A549 (cell line): ENCODE measurements around the gene EPS8L3. TPM values are rescaled to one million over a fixed set of nuclear protein-coding genes. Genes with fewer than 3 reads are reported as not detected.

Experiments used
- ATAC-seq, 2 experiments: fragments of 200-7000 bp in 1 of 2; fragments of >200 bp in 1 of 2; cut with Nextera tagmentation in 1 of 2; cut with Tn5 transposase in 1 of 2; 3 replicates each; pipeline versions ENCODE4 v1.8.0 to v1.9.1; 2018 to 2020; ENCODE audit warnings: mild to moderate bottlenecking in 1 of 2, moderate library complexity in 1 of 2
- CTCF ChIA-PET: fragments of 300-600 bp; sonication (Branson Sonifier 250); formaldehyde crosslinking; extraction: SDS; loops from one replicate; lab custom pipeline; 2021; ENCODE audit warnings: antibody characterized with exemption, inconsistent platforms; lab: Yijun Ruan, JAX
- POLR2A ChIA-PET: fragments of 350-600 bp; formaldehyde crosslinking; extraction: SDS; loops from one replicate; lab custom pipeline; 2021; ENCODE audit warnings: antibody characterized with exemption, inconsistent platforms; lab: Yijun Ruan, JAX
- DNase-seq, 2 experiments: peaks; one replicate each; pipeline versions ENCODE4 v3.0.0 to v3.0.0-alpha.2; 2011 to 2016; ENCODE audit warnings: low read depth in 1 of 2, low spot score in 1 of 2
- FAIRE-seq: peaks from 2 replicates; lab custom pipeline; 2011; peaks lifted over from hg19 to GRCh38; lab: Jason Lieb, UNC
- H3K27ac ChIP-seq, 2 experiments: fragments of >200 bp; sonication (Bioruptor Twin); formaldehyde crosslinking; 3 replicates each; pipeline ENCODE4 v1.5.1; 2016 to 2017
- H3K4me1 ChIP-seq: fragments of >200 bp; sonication (Bioruptor Twin); formaldehyde crosslinking; 3 replicates; pipeline ENCODE4 v1.6.1; 2016
- H3K4me2 ChIP-seq: fragments of >200 bp; sonication (Bioruptor Twin); formaldehyde crosslinking; 3 replicates; pipeline ENCODE4 v1.6.1; 2016
- H3K4me3 ChIP-seq: fragments of >200 bp; sonication (Bioruptor Twin); formaldehyde crosslinking; 3 replicates; pipeline ENCODE4 v1.5.1; 2016
- H3K9me3 ChIP-seq: fragments of >200 bp; sonication (Bioruptor Twin); formaldehyde crosslinking; 3 replicates; pipeline ENCODE4 v1.6.1; 2016
- CBX2 ChIP-seq: fragments of 200-600 bp; sonication (generic); IDR thresholded peaks from 2 replicates; pipeline ENCODE4 v1.6.1; 2016; ENCODE audit warnings: low read depth, mild to moderate bottlenecking, borderline replicate concordance
- CBX8 ChIP-seq: fragments of 200-600 bp; sonication (generic); IDR thresholded peaks from 2 replicates; pipeline ENCODE4 v1.6.1; 2016
- CEBPB ChIP-seq, 2 experiments: fragments of >200 bp in 1 of 2; sonication (Bioruptor Twin) in 1 of 2; formaldehyde crosslinking in 1 of 2; IDR thresholded peaks; 2 replicates each; pipeline ENCODE4 v1.6.1; 2012 to 2016
- FOSB ChIP-seq: fragments of 250-450 bp; sonication (Bioruptor Pico); IDR thresholded peaks from 2 replicates; pipeline ENCODE4 v1.5.0; 2020; ENCODE audit warnings: mild to moderate bottlenecking, moderate library complexity
- GATA3 ChIP-seq: IDR thresholded peaks from 2 replicates; pipeline ENCODE4 v1.6.1; 2012; ENCODE audit warnings: borderline replicate concordance
- HEYL ChIP-seq: fragments of 250-450 bp; sonication (Bioruptor Pico); IDR thresholded peaks from 2 replicates; pipeline ENCODE4 v1.8.0; 2021; ENCODE audit warnings: mild to moderate bottlenecking, moderate library complexity
- HMGXB4 ChIP-seq: fragments of 250-450 bp; sonication (Bioruptor Pico); IDR thresholded peaks from 2 replicates; pipeline ENCODE4 v1.5.0; 2021; ENCODE audit warnings: mild to moderate bottlenecking, moderate library complexity, borderline replicate concordance
- HOXA7 ChIP-seq: fragments of 250-450 bp; sonication (Bioruptor Pico); IDR thresholded peaks from 2 replicates; pipeline ENCODE4 v1.5.0; 2020; ENCODE audit warnings: mild to moderate bottlenecking, moderate library complexity
- JUNB ChIP-seq: fragments of >200 bp; sonication (Bioruptor Twin); formaldehyde crosslinking; IDR thresholded peaks from 2 replicates; pipeline ENCODE4 v1.6.1; 2016
- KDM1A ChIP-seq: fragments of 200-600 bp; sonication (generic); IDR thresholded peaks from 2 replicates; pipeline ENCODE4 v1.6.1; 2016; ENCODE audit warnings: low read depth, mild to moderate bottlenecking
- MAFK ChIP-seq: fragments of 450-650 bp; IDR thresholded peaks from 2 replicates; pipeline ENCODE4 v1.6.1; 2014; ENCODE audit not compliant: partially characterized antibody
- MAX ChIP-seq: IDR thresholded peaks from 2 replicates; pipeline ENCODE4 v1.6.1; 2012
- MAZ ChIP-seq: fragments of 150-350 bp; IDR thresholded peaks from 2 replicates; pipeline ENCODE4 v1.6.1; 2014; ENCODE audit warnings: antibody characterized with exemption, low read depth, low read length, borderline replicate concordance
- NFE2L2 ChIP-seq: fragments of 150-350 bp; conservative IDR thresholded peaks from 2 replicates; pipeline ENCODE4 v1.6.1; 2014; ENCODE audit warnings: low read length
- NR3C1 ChIP-seq: fragments of >200 bp; sonication (Bioruptor Twin); formaldehyde crosslinking; IDR thresholded peaks from 3 replicates; pipeline ENCODE4 v1.6.1; 2017
- PHF8 ChIP-seq: fragments of 200-600 bp; sonication (generic); IDR thresholded peaks from 2 replicates; pipeline ENCODE4 v1.6.1; 2016; ENCODE audit warnings: low read depth, mild to moderate bottlenecking, antibody characterized with exemption, moderate library complexity, borderline replicate concordance
- POLR2AphosphoS2 ChIP-seq: conservative IDR thresholded peaks from 2 replicates; pipeline ENCODE4 v1.6.1; 2012; ENCODE audit warnings: low read length, improper control_type of control experiment, inconsistent platforms
- RARB ChIP-seq: fragments of 250-450 bp; sonication (Bioruptor Pico); IDR thresholded peaks from 2 replicates; pipeline ENCODE4 v1.8.0; 2021; ENCODE audit warnings: mild to moderate bottlenecking, moderate library complexity
- SREBF2 ChIP-seq: fragments of 450-650 bp; IDR thresholded peaks from 2 replicates; pipeline ENCODE4 v1.6.1; 2014; ENCODE audit warnings: mild to moderate bottlenecking, moderate library complexity
- TFCP2L1 ChIP-seq: fragments of 250-450 bp; sonication (Bioruptor Pico); IDR thresholded peaks from 2 replicates; pipeline ENCODE4 v1.5.0; 2021; ENCODE audit warnings: mild to moderate bottlenecking
- ZC3H11A ChIP-seq: fragments of 450-650 bp; IDR thresholded peaks from 2 replicates; pipeline ENCODE4 v1.6.1; 2014; ENCODE audit warnings: antibody characterized with exemption, mild to moderate bottlenecking
- WGBS: methylation state at CpG from one replicate; pipeline ENCODE4 v1.1.6; 2017; ENCODE audit errors: missing lambda C conversion rate; 5-methylcytosine and 5-hydroxymethylcytosine counted together
- polyA plus RNA-seq, 4 experiments: library from polyadenylated mRNA; depleted of rRNA in 3 of 4; stranded (reverse); fragments of >200 nt; fragmentation: RNase III in 1 of 4; extraction: RNeasy Plus Mini Kit Qiagen cat#74134 plus additional on column Dnase treatment in 1 of 4; gene quantifications; 2 replicates in 3 of 4; 3 replicates in 1 of 4; pipeline ENCODE4 v1.2.3, GENCODE V29; 2011 to 2017
- TF ChIP-seq, protein P1 (sequence below): fragments of 450-650 bp; IDR thresholded peaks from 2 replicates; pipeline ENCODE4 v1.6.1; 2014; ENCODE audit warnings: antibody characterized with exemption

EPS8L3 gene
- polyA plus RNA-seq, 2 of the 4 experiments (the other 2 are of a cell fraction) = 3.3 to 5.1 TPM

DNA sequence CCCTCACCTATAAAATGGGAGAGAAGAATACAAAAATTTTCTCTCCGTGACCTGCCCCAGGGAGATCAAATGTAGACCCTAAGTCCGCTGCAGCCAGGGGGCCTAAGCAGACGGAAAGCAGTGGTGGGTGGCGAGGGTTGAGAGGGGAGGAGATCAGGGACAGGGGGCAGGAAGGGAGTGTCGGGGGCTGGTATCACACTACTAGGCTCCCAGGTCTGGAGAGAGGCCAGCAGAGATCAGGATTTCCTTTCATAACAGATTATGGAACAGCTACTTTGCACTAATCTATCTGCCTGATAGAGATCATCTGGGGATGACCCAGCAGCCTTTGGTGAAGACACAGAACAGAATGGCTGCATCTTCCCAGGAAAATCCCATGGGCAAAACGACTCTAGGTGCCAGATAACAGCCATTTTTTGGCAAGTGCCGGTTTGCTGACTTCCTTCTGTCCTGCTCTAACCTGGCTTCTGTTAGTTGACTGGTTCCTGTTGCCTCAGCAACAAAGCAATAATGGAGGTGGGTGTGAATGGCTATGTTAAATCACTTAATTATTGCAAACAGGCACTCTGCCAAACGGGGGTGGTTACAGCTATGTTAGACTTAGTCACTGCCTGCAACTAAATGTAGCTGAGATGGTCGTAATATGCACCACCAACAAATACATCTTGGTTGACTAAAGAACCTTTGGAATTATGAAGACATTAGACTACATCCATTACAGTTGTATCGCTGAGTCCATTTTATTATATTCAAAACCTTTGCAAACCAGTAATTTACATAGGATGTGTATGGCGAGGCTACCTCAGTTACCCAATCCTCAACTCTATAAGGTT lies 30.0 kb upstream of the EPS8L3 start:
- WGBS = 82% methylated on average over 10 of the region's 11 CpGs
- POLR2A ChIA-PET = interaction anchor here (1.9 kb wide), 2 partner anchors 187 to 191 kb away, joined by 5 to 14 read pairs; partner anchors contain the start of gene AHCYL1
- H3K9me3 ChIP-seq = no peaks in the 10 kb centered on the region
- peak overlapping the region; percentile 98 for H3K27ac ChIP-seq
- H3K4me3 ChIP-seq = no peak overlapping the region
- no peak for FAIRE-seq
- TF ChIP-seq ZC3H11A = no peak
- TF ChIP-seq HEYL (CRISPR knock-in tag) = no peak
- no peak for TF ChIP-seq POLR2AphosphoS2
- TF ChIP-seq GATA3 = no peak
- no peak for TF ChIP-seq HMGXB4 (CRISPR knock-in tag)
- no peak for TF ChIP-seq PHF8
- no peak for TF ChIP-seq HOXA7 (CRISPR knock-in tag)
- no peak for TF ChIP-seq TFCP2L1 (CRISPR knock-in tag)
- TF ChIP-seq FOSB = no peak
- TF ChIP-seq MAX = no peak
- TF ChIP-seq SREBF2 = no peak
- TF ChIP-seq CBX8 = no peak
- no peak for TF ChIP-seq MAZ
- no peak for TF ChIP-seq MAFK
- no peak for TF ChIP-seq NFE2L2
- no peak for TF ChIP-seq JUNB
- no peak for TF ChIP-seq RARB (CRISPR knock-in tag)
- TF ChIP-seq CBX2 = no peak
- TF ChIP-seq, protein P1, sequence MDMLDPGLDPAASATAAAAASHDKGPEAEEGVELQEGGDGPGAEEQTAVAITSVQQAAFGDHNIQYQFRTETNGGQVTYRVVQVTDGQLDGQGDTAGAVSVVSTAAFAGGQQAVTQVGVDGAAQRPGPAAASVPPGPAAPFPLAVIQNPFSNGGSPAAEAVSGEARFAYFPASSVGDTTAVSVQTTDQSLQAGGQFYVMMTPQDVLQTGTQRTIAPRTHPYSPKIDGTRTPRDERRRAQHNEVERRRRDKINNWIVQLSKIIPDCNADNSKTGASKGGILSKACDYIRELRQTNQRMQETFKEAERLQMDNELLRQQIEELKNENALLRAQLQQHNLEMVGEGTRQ = no peak
- no peak for TF ChIP-seq NR3C1
- TF ChIP-seq, all 56 proteins: peak for 0
- Histone ChIP-seq H3K4me2 (peak overlapping the region; percentile 86; the same call in 2 of the 3 replicates), H3K4me1 (peaks cover 64% of the 10 kb centered on the region)
- DNase-seq (no peak), ATAC-seq (no peak)
- CTCF ChIA-PET = interaction anchor here (1.4 to 28.1 kb wide), 5 partner anchors 8 to 187 kb away, joined by 4 to 969 read pairs (median 26); partner anchors contain the start of gene AHCYL1

DNA sequence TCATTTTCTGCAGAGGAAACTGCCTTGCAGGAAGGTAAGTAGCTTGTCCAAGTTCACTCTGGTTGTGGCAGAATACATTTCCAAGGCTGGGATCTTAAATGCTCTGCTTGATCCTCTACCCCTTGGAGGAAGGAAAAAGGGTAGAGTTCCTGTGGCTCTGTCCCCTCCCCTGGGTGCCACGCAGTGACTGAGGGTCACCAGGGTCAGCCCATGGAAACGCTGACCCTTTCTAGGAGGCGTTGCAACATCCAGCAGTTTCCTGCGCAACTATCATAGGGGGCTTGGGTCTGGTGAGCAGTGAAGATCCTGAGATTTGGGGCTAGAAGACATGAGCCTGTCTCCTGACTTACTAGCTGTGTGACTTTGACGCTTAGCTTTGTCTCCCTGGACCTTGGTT lies 29.4 kb upstream of the EPS8L3 start:
- TF ChIP-seq CEBPB (IDR thresholded peaks at IDR 0.05) (peak in 1 of 2 experiments; percentile 55; a peak in 1 of 4 replicates), KDM1A (no peak)
- 91% methylated on average over 4 of the region's 5 CpGs for WGBS
- peak overlapping the region; percentile 98 for H3K27ac ChIP-seq
- H3K4me3 ChIP-seq = no peak overlapping the region
- ChIA-PET POLR2A (interaction anchor here (1.9 kb wide), 2 partner anchors 187 to 192 kb away, joined by 5 to 14 read pairs; partner anchors contain the start of gene AHCYL1), CTCF (interaction anchor here (0.8 to 28.1 kb wide), 12 partner anchors 8 to 187 kb away, joined by 3 to 969 read pairs (median 6); partner anchors contain the start of gene AHCYL1)
- no peaks in the 10 kb centered on the region for H3K9me3 ChIP-seq
- peak overlapping the region; percentile 86 for H3K4me2 ChIP-seq
- no peak for ATAC-seq
- FAIRE-seq = no peak
- no peak for DNase-seq
- H3K4me1 ChIP-seq = peaks cover 66% of the 10 kb centered on the region
